HG02642 (cell line): Measurements from ENCODE around the gene FCN2.

Source experiments
- ATAC-seq: cut with Tn5 transposase; IDR thresholded peaks from one replicate; pipeline ENCODE4 v1.9.1; 2021; ENCODE audit warnings: mild to moderate bottlenecking; ENCODE audit not compliant: unreplicated experiment, poor library complexity

FCN2 gene

DNA sequence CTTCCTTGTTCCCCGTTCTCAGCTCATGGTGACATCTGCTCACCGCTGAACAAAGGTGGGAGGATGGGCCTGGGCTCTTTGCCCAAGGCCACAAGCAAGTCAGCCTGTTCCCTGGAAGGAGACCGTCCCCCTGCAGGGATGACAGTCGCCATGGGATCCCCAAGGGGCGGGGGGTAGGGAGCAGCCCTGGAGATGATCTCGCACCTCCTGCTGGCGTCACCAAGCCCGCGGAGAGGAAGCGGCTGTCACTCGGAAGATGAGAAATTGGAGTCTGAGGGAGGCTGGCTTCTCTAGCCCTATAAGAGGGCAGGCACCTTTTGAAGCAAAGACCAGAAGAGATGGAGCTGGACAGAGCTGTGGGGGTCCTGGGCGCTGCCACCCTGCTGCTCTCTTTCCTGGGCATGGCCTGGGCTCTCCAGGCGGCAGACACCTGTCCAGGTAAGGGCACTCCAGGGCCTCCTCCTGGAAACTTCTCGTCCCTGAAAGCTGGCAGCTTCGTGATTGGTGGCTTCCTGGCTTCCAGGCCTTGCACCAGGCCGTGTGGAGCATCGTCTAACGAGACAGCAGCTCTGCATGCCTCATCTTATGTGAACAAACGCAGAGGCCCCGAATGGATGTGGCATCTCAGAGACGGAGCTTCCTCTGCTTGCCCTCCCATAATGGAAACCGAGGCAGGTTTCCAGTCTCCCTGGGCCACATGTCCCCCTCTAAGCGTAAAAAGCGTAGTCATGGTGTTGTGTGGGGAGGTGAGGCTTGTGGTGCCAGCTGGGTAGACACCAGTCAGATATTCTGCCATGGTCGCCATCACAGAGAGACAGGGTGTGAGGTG is at the start of gene FCN2:
FCN2 (plus strand) TSS at position 327 of the 829 bp plus-strand sequence; CDS start at position 339, 12 bp downstream.
- ATAC-seq = no peak

DNA sequence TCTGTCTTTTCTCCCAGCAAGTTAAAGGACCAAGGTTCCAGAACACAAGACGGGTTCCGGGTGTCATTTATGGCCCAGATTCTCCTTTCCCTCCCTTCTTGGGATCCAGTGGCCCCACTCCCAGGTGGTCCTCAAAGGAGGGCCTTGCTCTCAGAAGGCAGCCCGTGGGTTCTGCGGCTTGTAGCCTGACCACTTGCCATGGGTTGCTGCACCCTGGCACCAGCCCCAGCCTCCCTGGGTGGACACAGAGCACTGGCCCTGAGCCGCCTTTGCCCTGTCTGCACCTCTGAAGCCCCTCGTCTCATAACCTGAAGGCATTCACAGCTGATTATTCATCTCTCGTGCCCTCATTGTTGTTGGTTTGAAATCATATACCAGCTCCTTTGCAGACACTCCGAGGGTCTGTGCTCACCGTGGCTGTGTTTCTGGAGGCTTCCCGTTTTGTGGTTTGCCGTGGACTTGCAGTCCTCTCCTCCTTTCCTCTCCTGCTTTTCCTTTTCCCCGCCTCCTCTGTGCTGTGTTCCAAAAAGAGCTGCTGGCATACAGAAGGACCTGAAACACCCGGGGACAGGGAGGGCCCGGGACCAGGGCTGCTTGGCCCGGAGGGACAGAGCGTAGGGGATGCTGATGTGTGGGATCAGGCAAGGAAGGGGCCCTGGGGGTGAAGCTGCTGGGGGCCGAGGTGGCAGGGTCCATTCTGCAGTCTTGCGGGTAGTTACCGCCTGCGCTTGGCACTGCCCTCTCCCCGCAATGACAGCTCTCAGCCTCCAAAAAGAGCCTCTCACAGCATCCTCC is 49.5 kb upstream of the FCN2 start:
- no peak for ATAC-seq

DNA sequence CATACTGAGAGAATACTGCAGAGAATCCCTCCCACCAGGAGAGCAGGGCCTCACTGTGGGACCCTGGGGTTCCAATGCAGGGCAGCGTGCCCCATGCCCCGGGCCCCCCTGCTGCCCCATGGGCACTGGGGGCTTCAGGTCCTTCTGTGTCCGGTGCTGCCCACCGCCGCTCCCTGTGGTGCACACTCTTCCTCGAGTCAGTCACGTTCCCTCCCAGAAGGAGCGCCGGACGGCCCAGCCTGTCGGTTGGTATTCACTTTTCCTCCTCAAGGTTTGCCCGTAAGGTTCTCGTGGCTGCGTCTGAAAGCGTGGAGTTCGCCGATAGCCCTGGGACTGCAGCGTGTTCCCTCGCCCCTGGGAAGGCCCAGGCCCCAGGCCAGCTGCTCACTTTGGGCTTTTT is 48.1 kb upstream of the FCN2 start:
- ATAC-seq = no peak

DNA sequence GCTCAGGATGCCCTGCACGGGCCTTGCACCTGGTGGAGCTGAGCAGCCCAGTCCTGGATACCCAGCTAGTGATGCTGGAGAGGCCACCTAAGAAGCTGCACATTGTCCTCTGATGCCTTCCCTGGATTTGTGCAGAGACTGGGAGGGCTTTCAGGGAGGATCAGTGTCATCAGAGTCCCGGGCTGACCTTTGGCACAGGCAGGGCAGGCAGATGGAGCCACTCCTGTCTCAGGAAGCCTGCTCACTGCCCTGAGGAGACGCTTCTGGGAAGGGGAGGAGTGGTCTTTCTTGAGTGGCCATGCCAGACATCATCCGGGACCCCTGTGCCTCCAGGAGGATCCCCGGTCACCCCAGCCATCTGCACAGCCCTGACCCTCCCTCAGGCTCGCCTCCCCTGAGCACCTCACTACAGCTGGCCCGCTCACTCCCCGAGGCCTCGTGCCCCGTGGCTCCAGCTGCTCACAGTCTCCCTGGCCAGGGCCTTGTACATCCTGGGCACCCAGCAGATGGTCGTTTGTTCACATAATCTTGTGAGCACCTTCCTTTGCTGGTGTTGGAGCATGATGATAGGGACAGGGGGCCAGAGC is 47.2 kb upstream of the FCN2 start:
- ATAC-seq = no peak

DNA sequence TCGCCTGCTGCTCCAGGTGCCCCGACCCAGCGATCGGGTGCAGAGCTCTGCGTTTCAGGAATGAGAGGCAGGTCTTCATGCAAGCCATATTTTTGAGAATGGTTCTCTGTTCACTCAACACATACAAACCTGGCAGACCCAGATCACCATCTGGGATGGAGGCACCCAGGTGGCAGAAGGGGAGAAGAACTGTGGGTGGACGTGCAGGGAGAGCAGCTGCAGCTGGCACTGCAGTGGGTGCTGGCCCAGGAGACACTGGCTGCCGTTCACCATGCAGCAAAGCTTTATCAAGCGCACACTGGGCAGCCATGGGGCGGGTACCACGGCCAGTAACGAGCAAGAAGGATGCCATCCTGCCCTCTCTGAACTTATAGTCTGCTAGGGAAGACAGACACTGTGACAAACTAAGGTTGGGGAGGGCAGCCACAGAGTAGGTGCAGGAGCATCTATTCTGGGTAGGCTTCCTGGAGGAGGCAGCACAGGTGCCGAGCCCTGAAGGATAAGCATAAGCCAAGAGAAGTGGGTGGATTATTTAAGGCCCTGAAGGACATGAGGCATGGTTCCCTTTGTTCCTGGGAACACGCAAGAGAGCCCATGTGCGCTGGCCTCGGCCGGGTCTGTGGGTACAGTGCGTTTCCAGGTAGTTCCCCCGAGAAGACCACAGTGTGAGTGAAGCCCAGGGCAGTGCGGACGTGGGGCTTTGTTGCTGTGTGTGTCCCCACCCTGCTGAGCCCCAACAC is 46.2 kb upstream of the FCN2 start:
- no peak for ATAC-seq

DNA sequence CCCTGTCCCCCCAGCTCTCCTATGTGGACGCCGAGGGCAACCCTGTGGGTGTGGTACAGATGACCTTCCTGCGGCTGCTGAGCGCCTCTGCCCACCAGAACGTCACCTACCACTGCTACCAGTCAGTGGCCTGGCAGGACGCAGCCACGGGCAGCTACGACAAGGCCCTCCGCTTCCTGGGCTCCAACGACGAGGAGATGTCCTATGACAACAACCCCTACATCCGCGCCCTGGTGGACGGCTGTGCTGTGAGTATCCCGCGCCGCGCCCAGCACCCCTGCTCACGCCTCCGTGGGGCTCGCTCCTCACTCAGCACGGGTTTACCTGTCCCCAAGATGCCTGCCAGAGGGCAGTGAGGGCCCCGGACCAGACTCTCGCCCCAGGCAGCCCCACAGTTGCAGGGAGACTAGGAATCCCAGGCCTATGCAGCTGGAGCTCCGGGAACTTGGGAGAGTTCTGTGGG is 45.6 kb upstream of the FCN2 start:
- ATAC-seq = no peak

DNA sequence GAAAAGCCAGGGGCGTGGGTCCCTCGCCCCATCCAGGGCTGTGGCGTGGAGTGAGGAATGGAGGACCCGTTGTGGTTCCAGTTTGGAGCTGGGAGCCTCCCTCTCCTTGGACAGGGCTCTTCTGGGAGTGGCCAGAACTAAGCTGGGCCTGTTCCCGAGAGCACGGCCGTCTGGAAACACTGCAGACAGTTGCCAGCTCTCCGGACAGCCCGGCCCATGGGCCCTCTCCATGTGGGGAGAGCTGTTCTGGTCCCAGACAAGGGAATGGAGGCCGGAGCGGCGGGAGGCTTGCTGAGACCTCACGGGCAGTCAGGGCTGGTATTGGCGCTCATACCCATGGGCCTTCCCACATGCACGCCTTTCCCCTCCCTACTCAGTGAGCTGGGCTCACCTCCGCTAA is 45.2 kb upstream of the FCN2 start:
- ATAC-seq = no peak

DNA sequence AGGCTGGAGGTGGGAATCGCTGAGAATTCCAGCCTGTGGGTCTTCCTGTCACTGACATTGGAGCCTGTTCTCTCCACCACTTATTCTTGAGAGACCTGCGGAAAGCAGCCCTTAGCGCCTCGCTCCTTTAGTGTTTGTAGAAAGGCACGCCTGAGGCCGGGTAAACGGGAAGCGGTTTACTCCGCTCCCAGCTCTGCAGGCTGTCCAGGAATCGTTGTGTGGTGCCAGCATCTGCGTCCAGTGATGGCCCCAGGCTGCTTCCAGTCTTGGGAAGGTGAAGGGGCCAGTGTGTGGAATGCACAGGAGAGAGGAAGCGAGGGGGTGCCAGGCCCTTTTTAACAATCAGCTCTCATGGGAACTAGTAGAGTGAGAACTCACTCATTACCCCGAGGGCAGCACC is 44.6 kb upstream of the FCN2 start:
- no peak for ATAC-seq

DNA sequence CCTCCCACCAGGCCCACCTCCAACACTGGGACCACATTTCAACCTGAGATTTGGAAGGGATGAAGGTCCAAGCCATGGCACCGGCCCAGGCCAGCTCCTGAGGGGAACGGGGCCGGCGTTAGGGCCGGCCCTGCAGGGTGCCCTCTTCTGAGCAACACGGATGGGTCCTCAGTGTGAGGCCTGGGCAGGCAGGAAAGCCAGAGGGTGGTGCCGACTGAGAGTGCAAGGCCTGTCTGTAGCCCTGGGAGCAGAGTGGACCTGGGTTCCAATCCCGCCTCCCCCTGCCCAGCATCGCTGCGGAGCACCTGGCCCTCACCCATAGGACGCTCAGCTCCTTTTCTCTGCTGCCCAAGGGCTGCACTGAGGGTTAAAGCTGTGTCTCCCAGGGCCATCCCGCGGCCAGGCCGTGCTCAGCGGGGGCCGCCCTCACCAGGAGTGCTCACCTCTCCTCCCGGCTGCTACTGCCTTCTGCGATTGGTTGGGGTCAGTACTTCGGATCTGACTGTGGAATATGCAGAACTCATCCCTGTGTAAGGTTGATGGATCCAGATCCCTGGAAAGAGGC is 44.1 kb upstream of the FCN2 start:
- no peak for ATAC-seq

DNA sequence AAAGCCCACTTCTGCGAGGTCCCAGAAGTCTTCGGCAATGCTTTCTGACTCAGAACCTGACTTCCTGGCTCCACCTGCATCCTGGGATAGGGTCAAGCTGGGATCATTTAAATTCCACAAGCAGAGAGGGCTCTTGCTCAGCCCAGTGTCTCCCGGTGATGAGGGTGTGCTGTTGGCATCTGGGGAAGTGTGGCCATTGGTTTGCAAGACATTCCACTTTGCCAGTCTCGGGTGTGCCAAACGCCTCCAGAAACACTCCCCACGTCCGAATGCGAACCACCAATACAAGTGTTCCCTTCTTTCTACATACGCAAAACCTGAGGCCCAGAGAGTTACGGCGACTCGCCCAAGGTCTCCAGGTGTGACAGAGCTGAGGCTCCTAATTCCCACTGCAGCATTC is 43.1 kb upstream of the FCN2 start:
- ATAC-seq = no peak

DNA sequence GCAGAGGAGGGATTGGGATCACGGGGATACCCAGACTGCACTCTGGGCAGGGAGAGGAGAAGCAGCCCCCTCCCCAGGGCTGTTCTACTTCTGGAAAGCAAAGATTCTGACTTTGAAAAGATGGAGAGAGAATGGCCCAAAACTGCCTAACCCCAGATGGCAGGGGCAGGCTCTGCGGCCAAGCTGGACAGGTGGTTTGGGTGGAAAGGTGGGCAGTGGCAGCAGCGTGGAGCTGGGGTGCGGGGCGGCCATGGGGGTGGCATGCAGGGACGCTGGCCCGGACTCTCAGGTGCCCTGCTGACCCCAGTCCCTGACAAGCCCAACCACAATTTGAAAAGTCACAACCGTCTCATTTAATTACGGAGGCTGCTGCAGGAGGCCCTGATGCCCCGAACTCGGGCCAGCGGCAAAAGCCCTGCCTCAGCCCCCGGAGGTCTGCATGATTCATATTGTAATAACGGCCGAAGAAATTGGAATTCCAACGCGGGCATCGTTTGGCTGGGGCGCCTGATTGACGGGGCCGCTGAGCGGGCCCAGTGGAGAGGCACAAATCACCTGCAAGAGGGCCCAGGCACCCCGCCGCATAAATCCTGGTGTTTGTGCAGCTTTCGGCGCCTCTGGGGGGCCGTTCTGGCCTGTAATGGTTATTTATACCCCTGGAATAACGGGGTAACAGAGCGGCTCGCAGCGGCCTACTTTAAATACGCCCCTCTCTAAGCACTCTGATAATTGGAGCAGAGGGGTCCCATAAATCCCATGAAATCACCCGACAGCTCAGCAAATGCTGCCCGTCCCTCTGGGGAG is 41.8 kb upstream of the FCN2 start:
- no peak for ATAC-seq

DNA sequence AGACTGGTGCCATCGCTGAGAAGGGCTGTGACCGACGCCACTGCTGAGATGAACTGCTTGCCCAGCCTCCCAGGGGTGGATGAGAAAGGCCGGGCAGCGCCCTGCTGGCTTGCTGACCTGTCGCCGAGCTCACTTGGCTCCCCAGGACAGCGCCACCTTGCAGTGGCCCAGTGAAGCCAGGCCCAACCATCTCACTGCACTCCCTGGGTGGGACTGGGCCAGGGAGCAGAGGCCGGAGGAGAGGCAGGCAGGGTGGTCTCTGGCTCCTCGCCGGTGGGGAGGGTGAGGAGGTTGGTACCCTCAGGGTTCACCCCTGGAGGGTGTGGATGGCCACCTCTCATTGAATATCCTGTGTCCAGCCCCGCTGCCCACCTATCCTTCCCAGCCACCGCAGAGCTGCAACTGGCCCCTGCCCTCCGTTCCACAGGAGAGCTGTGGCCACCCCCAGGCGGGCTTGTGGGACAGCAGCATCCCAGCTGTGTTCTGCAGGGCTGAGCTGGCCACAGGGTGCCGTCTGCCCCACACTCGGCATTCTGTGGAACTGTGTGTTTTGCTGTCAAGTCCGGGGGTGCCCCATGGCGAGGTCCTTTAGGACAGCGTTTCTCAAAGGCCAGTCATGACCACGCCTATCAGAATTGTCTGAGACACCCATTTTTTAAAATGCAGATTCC is 41.0 kb upstream of the FCN2 start:
- no peak for ATAC-seq

DNA sequence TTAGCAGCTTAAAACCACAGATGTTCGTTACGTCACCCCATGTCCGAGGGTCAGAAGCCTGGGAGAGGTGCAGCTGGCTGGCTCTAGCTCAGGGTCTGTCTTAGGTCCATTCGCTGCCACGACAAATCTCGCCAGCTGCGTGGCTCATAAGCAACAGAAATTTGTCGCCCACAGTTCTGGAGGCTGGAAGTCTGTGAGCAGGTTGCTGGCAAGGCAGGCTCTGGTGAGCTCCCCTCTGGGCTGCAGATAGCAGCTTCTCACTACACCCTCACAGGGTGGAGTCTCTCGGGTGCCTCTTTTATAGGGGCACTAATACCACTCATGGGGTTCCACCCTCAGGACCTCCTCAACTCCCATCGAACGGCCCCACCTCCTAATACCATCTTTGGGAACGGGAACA is 40.1 kb upstream of the FCN2 start:
- no peak for ATAC-seq

DNA sequence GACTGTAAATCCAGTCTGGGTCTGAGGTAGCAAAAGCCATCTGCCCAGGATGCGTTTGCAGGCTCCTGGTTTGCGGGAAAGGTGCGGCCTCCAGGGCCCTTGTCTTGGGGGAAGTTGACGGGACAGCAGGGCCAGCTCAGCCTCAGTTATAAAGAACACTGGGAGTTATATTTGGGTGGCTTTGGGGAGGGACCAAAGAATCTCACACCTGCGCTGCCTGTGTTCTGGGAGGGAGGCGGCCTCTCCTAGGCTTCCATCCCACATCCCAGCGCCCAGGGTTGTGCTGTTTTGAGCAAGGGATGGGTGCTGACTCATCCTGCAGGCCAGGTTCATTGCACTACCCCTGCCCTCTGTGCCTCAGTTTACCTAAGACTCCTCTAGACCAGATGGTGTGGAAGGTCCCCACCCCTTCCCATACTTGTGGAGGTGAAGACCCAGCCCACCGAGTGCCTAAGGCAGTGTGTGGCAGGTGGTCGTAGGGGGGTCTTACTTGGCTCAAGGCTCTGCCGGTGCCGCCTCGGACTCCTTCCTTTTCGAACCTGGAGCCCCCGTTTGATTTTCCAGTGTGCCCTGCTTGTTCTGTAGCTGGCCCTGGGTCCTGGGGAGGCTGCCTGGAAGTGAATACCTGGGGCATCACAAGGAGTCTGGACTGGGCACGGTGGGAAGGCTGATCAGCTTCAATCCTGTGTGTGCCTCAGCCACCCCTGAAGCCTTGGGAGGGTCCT is 39.3 kb upstream of the FCN2 start:
- ATAC-seq = no peak

DNA sequence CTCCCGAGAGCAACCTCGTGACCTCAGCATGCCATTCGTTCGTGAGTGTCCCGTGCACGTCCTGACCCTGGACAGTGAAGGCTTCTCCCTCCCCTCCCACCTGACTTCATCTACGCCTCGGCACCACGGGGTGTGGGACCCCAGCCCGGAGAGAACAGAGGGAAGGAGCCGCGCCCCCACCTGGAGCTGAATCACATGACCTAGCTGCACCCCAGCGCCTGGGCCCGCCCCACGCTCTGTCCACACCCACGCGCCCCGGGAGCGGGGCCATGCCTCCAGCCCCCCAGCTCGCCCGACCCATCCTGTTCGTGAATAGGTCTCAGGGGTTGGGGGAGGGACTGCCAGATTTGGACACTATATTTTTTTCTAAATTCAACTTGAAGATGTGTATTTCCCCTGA is 38.3 kb upstream of the FCN2 start:
- ATAC-seq = no peak

DNA sequence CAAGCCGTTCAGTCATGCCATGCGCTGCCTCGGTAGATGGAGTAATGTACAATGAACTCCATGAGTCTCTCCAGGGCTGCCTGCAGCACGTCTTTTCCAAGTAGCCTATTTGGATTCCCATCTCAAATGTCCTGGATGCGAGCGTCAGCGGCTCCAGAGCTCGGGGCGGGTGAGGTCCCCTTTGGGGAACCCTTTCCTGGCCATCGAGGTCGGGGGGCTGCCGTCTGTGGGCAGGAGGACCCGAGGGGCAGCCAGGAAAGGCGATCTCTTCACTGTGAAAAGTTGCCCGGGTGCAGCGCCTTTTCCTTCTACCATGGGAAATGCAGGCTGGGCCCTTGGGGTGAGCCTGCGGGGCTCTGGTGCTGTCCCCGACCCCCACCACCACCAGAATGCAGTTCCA is 36.9 kb upstream of the FCN2 start:
- ATAC-seq = no peak

DNA sequence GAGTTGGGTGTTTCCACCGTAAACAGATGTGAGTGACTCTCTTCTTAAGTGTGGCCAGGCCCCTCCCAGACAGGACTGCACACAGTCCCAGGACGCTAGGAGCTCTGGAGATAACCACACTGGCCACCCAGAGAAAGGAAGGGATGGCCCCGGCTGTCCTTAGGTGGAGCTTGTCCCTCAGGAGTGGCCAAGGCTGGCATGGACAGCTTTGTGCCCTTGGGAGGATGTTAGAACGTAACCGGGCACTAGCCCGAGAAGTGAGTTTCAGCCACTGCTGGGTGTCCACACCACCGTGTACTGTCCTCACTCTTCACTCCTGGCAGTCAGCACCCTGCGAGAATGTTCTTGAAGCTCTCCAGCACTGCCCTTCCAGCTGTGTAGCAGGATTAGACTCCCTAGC is 35.8 kb upstream of the FCN2 start:
- ATAC-seq = no peak

DNA sequence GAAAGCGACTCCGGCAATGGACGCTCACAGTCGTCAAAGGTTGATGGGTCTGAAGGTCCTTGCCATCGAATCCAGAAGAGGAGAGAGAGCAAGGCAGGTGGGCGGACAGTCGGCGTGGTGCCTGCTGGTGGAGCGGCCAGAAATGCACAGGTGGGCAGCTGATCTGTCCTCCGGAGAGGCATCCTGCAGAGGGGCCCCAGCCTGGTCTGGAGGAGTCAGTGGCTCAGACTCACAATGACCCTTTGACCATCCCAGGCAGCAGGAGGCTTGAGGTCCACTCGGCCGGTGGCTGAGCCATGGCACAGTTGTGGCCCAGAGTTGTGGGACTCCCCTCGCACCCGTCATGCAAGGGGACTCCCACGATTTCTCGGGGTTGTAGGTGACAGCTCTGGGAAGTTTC is 34.4 kb upstream of the FCN2 start:
- no peak for ATAC-seq
